Muscle of back (tissue), 11 donors: ENCODE measurements around the gene ULK1. TPM values are rescaled to one million over a fixed set of nuclear protein-coding genes. Genes with fewer than 3 reads are reported as not detected.

Source experiments
- DNase-seq, 3 donors: peaks; one replicate each; pipeline versions ENCODE4 v3.0.0 to v3.0.0-alpha.2; 2013
- polyA plus RNA-seq, 10 donors: library from polyadenylated mRNA; unstranded; fragments of 120-200 nt; gene quantifications; one replicate each; pipeline ENCODE4 v1.2.1, GENCODE V29; 2013; ENCODE audit not compliant: insufficient read length in 10 of 10

The ULK1 gene
- polyA plus RNA-seq, 10 donors = 15.0 to 26.0 (median 18.4) TPM

GRCh38 chr12:131962069-131962468, 67.6 kb downstream of the ULK1 start:
- no peak for DNase-seq

GRCh38 chr12:131963381-131963780, 69.0 kb downstream of the ULK1 start:
- no peak for DNase-seq

DNA sequence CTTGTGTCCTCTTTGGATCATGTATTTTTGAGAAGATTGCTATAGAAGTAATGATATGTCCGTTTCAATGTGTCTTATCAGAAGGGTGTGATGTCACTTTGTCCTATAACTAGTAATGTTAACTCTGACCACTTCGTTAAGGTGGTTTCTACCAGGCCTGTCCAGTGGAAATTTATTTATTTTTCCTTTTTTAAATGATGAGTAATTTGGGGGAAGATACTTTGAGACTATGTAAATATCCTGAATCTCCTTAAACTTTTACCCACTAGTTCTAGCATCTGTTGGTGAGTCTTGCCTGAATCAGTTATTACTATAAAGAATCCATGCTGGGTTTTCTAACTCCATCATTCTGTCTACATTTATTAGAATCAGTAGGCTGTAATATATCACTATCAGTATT, 70.7 kb downstream of the ULK1 start:
- no peak for DNase-seq

DNA sequence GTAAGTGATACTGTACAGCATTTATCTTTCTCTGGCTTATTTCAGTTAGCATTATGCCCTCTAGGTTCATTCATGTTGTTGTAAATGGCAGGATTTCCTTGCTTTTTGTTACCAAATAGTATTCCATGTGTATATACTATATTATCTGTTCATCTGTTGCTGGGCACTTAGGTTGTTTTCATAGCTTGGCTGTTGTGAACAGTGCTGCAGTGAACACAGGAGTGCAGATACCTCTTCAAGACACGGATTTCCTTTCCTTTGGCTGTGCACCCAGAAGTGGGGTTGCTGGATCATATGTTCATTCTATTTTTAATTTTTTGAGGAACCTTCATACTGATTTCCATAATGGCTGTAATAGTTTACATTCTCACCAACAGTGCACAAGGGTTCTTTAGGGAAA, 76.8 kb downstream of the ULK1 start:
- no peak for DNase-seq

Other genes starting within 250 kb of the ULK1 start
- gene SFSWAP, start 183.5 kb upstream of the ULK1 start, polyA plus RNA-seq = 10 to 100 TPM; 24.5 to 45.6 (median 30.9) TPM
- 10 to 100 TPM in 1 of 10 donors, 1 to 10 TPM in 9; 3.3 to 10.2 (median 5.1) TPM for gene MMP17, start 66.2 kb upstream of the ULK1 start, polyA plus RNA-seq
- 10 to 100 TPM in 7 of 10 donors, 1 to 10 TPM in 3; 7.1 to 14.1 (median 11.7) TPM for gene PUS1, start 34.7 kb downstream of the ULK1 start, polyA plus RNA-seq
- gene EP400, start 55.3 kb downstream of the ULK1 start, polyA plus RNA-seq = 10 to 100 TPM; 18.9 to 31.9 (median 23.4) TPM
- gene DDX51, start 249.7 kb downstream of the ULK1 start, polyA plus RNA-seq = 10 to 100 TPM in 8 of 10 donors, 1 to 10 TPM in 2; 7.0 to 19.3 (median 13.2) TPM
- 10 to 100 TPM in 6 of 10 donors, 1 to 10 TPM in 4; 7.6 to 15.2 (median 10.7) TPM for gene NOC4L, start 249.8 kb downstream of the ULK1 start, polyA plus RNA-seq